WTC11 (cell line): ENCODE measurements around the gene IPO4. TPM values are rescaled to one million over a fixed set of nuclear protein-coding genes. Genes with fewer than 3 reads are reported as not detected.

ENCODE experiments used
- ATAC-seq: fragments of 200-7000 bp; cut with Tn5 transposase; 2 replicates; pipeline ENCODE4 v1.10.0; 2021; ENCODE audit warnings: mild to moderate bottlenecking, moderate library complexity
- CTCF ChIA-PET: fragments of 300-600 bp; sonication (Branson Sonifier 250); formaldehyde crosslinking; loops from one replicate; lab custom pipeline; 2021; ENCODE audit warnings: antibody characterized with exemption; lab: Charles Lee
- POLR2A ChIA-PET: fragments of 350-600 bp; sonication (Branson Sonifier 250); formaldehyde crosslinking; loops from one replicate; lab custom pipeline; 2021; ENCODE audit warnings: antibody characterized with exemption; lab: Charles Lee
- DNase-seq: peaks from one replicate; pipeline ENCODE4 v3.0.0; 2021; ENCODE audit warnings: low spot score
- H3K27ac Mint-ChIP-seq: 2 replicates; pipeline ENCODE4 v1.8.0; 2021; ENCODE audit warnings: mixed read lengths
- H3K27me3 Mint-ChIP-seq: 2 replicates; pipeline ENCODE4 v1.8.0; 2021; ENCODE audit warnings: low read depth, mild to moderate bottlenecking, moderate library complexity, mixed read lengths
- H3K36me3 Mint-ChIP-seq: 2 replicates; pipeline ENCODE4 v1.8.0; 2021; ENCODE audit warnings: mixed read lengths
- H3K4me1 Mint-ChIP-seq: 2 replicates; pipeline ENCODE4 v1.8.0; 2022; ENCODE audit warnings: mixed read lengths
- H3K4me3 Mint-ChIP-seq: 2 replicates; pipeline ENCODE4 v1.8.0; 2021; ENCODE audit warnings: mild to moderate bottlenecking, moderate library complexity, mixed read lengths
- H3K9me3 Mint-ChIP-seq: 2 replicates; pipeline ENCODE4 v1.8.0; 2021; ENCODE audit warnings: mixed read lengths
- ESRRA ChIP-seq: sonication (generic); formaldehyde crosslinking; IDR thresholded peaks from 2 replicates; pipeline ENCODE4 v1.8.1; 2022; ENCODE audit warnings: mild to moderate bottlenecking, missing genetic modification reagents, borderline replicate concordance
- ETV6 ChIP-seq: sonication (generic); formaldehyde crosslinking; IDR thresholded peaks from 2 replicates; pipeline ENCODE4 v1.8.1; 2022; ENCODE audit warnings: mild to moderate bottlenecking, missing genetic modification reagents
- NFATC4 ChIP-seq: fragments of 250-450 bp; sonication (Bioruptor Pico); IDR thresholded peaks from 2 replicates; pipeline ENCODE4 v1.9.0; 2021; ENCODE audit warnings: mild to moderate bottlenecking
- NFYB ChIP-seq: sonication (generic); formaldehyde crosslinking; conservative IDR thresholded peaks from 2 replicates; pipeline ENCODE4 v1.8.0; 2022; ENCODE audit warnings: low read depth, missing genetic modification reagents
- PRRX2 ChIP-seq: fragments of 250-450 bp; sonication (Bioruptor Pico); IDR thresholded peaks from 2 replicates; pipeline ENCODE4 v1.8.0; 2021; ENCODE audit warnings: mild to moderate bottlenecking
- SMAD4 ChIP-seq: sonication (generic); formaldehyde crosslinking; IDR thresholded peaks from 2 replicates; pipeline ENCODE4 v1.8.0; 2022; ENCODE audit warnings: mild to moderate bottlenecking, missing genetic modification reagents
- SOX15 ChIP-seq: fragments of 250-450 bp; sonication (Bioruptor Pico); IDR thresholded peaks from 2 replicates; pipeline ENCODE4 v1.9.0; 2021; ENCODE audit warnings: mild to moderate bottlenecking
- ZNF121 ChIP-seq: sonication (generic); formaldehyde crosslinking; IDR thresholded peaks from 2 replicates; pipeline ENCODE4 v1.8.0; 2023; ENCODE audit warnings: missing genetic modification reagents
- ZNF138 ChIP-seq: sonication (generic); formaldehyde crosslinking; conservative IDR thresholded peaks from 2 replicates; pipeline ENCODE4 v1.8.1; 2022; ENCODE audit warnings: mild to moderate bottlenecking, moderate library complexity, missing genetic modification reagents
- ZNF263 ChIP-seq: sonication (generic); formaldehyde crosslinking; IDR thresholded peaks from 2 replicates; pipeline ENCODE4 v1.8.1; 2022; ENCODE audit warnings: low read depth, mild to moderate bottlenecking, moderate library complexity, missing genetic modification reagents
- ZNF396 ChIP-seq: fragments of 250-450 bp; sonication (Bioruptor Pico); IDR thresholded peaks from 2 replicates; pipeline ENCODE4 v1.8.0; 2021; ENCODE audit warnings: mild to moderate bottlenecking, moderate library complexity, borderline replicate concordance
- total RNA-seq: library from RNA; stranded (reverse); gene quantifications from 3 replicates; pipeline ENCODE4 v1.2.3, GENCODE V29; 2021
- TF ChIP-seq, protein P1 (sequence below): fragments of 250-450 bp; sonication (Bioruptor Pico); conservative IDR thresholded peaks from 2 replicates; pipeline ENCODE4 v1.9.0; 2021; ENCODE audit warnings: mild to moderate bottlenecking
- TF ChIP-seq, protein P2 (sequence below): sonication (generic); formaldehyde crosslinking; conservative IDR thresholded peaks from 2 replicates; pipeline ENCODE4 v1.8.1; 2022; ENCODE audit warnings: mild to moderate bottlenecking, missing genetic modification reagents
- TF ChIP-seq, protein P3 (sequence below): sonication (generic); formaldehyde crosslinking; IDR thresholded peaks from 2 replicates; pipeline ENCODE4 v1.8.1; 2022; ENCODE audit warnings: mild to moderate bottlenecking, missing genetic modification reagents, moderate library complexity, borderline replicate concordance
- TF ChIP-seq, protein P4 (sequence below): sonication (generic); formaldehyde crosslinking; conservative IDR thresholded peaks from 2 replicates; pipeline ENCODE4 v1.8.1; 2023; ENCODE audit warnings: mild to moderate bottlenecking, low read depth, missing genetic modification reagents, moderate library complexity
- TF ChIP-seq, protein P5 (sequence below): sonication (generic); formaldehyde crosslinking; IDR thresholded peaks from 2 replicates; pipeline ENCODE4 v1.8.1; 2023; ENCODE audit warnings: mild to moderate bottlenecking, missing genetic modification reagents, moderate library complexity
- TF ChIP-seq, protein P6 (sequence below): sonication (generic); formaldehyde crosslinking; IDR thresholded peaks from 2 replicates; pipeline ENCODE4 v1.8.1; 2023; ENCODE audit warnings: mild to moderate bottlenecking, missing genetic modification reagents
- TF ChIP-seq, protein P7 (sequence below): sonication (generic); formaldehyde crosslinking; IDR thresholded peaks from 2 replicates; pipeline ENCODE4 v1.8.0; 2022; ENCODE audit warnings: mild to moderate bottlenecking, missing genetic modification reagents
- TF ChIP-seq, protein P8 (sequence below): fragments of 250-450 bp; sonication (Bioruptor Pico); IDR thresholded peaks from 2 replicates; pipeline ENCODE4 v1.8.0; 2021; ENCODE audit warnings: mild to moderate bottlenecking

The IPO4 gene
- total RNA-seq, 1 experiment from 2014 or later, result 128 TPM

DNA sequence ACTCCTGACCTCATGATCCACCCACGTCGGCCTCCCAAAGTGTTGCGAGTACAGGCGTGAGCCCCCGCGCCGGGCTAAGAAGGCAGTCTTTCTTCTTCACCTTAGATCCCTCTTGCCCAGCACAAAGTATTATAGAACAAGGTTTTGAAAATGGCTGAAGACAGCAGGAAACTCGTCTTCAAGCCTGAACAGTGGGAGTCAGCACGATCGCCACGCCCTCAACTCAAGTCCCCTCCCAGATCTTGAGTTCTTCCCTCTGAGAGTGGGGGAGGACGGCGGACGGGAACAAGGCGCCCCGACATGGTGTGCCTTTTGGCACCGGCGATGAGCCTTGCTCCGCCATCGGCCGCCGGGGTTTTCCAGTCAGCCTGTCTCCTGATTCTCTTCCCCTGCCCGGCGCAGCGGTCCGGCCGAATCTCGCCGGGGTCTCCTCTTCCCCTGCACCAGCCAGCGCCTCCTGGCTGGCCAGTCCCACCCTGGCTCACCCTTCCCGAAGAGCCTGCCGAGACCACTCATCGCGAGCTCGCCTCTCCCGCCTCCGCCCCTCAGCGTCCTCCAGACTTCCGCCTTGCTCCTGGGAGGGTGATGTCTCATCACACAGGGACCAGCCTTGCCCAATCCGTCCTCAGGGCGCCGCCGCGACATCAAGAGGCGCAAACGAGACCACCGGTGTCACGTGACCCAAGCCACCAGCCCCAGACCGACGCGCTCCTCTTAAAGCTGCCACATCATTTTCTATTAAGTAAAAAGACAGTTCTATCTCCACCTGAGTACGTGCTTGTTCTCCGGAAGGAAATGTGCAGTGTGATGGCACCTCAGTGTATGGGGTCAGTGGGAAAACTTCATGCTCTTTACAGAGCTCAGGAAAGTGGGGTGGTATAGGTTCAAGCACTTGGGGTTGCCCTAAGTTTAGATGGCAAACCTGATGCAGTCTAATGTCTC is 24.6 kb upstream of the IPO4 start, which contains the start of gene CHMP4A (continued):
- TF ChIP-seq, protein P1, sequence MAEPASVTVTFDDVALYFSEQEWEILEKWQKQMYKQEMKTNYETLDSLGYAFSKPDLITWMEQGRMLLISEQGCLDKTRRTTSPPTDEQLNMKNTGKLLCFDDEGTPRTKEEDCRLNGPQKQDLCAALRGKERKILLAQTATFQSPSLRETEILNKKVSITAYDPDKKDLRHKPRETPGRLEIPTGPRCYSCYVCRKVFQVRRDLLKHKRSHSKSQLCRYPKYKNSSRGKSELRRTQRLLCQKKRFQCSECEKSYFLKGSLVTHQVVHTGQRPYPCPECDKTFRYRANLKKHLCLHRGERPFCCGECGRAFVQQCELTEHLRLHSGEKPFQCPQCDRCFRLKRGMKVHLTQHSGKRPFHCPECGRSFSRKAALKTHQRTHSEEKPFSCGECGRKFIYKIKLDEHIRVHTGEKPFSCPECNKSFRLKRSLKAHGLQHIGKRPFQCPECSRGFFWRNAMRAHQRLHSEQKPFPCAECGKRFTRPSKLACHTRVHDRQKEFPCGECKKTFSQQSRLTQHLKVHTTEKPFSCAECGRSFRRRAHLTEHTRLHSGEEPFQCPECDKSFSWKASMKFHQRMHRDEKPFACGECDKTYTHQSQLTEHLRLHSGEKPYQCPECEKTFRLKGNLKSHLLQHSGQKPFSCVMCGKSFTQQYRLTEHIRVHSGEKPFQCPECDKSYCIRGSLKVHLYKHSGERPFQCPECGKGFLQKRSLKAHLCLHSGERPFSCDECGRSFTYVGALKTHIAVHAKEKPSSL (CRISPR knock-in tag), result no peak
- TF ChIP-seq ZNF121 (CRISPR knock-in tag), result no peak
- 0 out of 2 replicates have a peak, but pooled peaks have one; percentile 66 for TF ChIP-seq NFATC4 (CRISPR knock-in tag)
- TF ChIP-seq, protein P2, sequence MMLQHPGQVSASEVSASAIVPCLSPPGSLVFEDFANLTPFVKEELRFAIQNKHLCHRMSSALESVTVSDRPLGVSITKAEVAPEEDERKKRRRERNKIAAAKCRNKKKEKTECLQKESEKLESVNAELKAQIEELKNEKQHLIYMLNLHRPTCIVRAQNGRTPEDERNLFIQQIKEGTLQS (CRISPR knock-in tag), result no peak
- TF ChIP-seq SMAD4, result no peak
- no peak for TF ChIP-seq SOX15 (CRISPR knock-in tag)

DNA sequence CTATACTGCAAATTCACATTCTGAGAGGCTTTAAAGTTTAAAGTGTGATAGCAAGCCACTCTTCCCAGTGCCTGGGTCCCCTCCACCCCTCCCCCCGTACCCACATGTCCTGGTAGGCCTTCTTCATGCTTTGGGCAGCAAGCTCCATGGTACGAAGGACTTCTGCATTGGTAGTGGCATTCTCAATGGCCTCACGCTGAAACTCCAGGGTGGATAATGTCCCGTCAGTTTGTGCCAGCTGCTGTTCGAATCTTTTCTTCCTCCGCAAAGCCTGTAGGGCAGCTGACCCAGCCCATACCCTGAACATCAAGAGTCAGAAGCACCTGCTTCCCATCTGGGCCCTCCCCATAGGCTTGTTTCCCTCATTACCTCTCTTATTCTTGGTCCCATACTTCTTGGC is 22.7 kb upstream of the IPO4 start:
- Mint-ChIP-seq H3K27me3 (no peaks in the 10 kb centered on the region; the same call in 1 of the 2 replicates), H3K27ac (peak overlapping the region; percentile 60), H3K4me3 (peak overlapping the region; percentile 96; the same call in 1 of the 2 replicates), H3K9me3 (no peaks in the 10 kb centered on the region), H3K4me1 (peaks cover 22% of the 10 kb centered on the region), H3K36me3 (peaks cover 45% of the 10 kb centered on the region)
- ATAC-seq (no peak), DNase-seq (no peak)
- ChIA-PET POLR2A (interaction anchor here (1.6 kb wide), 1 partner anchor 16 kb away, joined by 4 read pairs; the partner anchor contains the start of gene TM9SF1), CTCF (no interaction called here)
- TF ChIP-seq, protein P3, sequence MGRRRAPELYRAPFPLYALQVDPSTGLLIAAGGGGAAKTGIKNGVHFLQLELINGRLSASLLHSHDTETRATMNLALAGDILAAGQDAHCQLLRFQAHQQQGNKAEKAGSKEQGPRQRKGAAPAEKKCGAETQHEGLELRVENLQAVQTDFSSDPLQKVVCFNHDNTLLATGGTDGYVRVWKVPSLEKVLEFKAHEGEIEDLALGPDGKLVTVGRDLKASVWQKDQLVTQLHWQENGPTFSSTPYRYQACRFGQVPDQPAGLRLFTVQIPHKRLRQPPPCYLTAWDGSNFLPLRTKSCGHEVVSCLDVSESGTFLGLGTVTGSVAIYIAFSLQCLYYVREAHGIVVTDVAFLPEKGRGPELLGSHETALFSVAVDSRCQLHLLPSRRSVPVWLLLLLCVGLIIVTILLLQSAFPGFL (CRISPR knock-in tag), result no peak
- TF ChIP-seq, protein P4, sequence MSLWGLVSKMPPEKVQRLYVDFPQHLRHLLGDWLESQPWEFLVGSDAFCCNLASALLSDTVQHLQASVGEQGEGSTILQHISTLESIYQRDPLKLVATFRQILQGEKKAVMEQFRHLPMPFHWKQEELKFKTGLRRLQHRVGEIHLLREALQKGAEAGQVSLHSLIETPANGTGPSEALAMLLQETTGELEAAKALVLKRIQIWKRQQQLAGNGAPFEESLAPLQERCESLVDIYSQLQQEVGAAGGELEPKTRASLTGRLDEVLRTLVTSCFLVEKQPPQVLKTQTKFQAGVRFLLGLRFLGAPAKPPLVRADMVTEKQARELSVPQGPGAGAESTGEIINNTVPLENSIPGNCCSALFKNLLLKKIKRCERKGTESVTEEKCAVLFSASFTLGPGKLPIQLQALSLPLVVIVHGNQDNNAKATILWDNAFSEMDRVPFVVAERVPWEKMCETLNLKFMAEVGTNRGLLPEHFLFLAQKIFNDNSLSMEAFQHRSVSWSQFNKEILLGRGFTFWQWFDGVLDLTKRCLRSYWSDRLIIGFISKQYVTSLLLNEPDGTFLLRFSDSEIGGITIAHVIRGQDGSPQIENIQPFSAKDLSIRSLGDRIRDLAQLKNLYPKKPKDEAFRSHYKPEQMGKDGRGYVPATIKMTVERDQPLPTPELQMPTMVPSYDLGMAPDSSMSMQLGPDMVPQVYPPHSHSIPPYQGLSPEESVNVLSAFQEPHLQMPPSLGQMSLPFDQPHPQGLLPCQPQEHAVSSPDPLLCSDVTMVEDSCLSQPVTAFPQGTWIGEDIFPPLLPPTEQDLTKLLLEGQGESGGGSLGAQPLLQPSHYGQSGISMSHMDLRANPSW (CRISPR knock-in tag), result no peak
- TF ChIP-seq ETV6, result no peak
- TF ChIP-seq ZNF263 (CRISPR knock-in tag), result no peak
- no peak for TF ChIP-seq ZNF396 (CRISPR knock-in tag)
- no peak for TF ChIP-seq NFYB (CRISPR knock-in tag)
- TF ChIP-seq, protein P5, sequence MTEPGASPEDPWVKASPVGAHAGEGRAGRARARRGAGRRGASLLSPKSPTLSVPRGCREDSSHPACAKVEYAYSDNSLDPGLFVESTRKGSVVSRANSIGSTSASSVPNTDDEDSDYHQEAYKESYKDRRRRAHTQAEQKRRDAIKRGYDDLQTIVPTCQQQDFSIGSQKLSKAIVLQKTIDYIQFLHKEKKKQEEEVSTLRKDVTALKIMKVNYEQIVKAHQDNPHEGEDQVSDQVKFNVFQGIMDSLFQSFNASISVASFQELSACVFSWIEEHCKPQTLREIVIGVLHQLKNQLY, result no peak
- TF ChIP-seq ZNF138 (CRISPR knock-in tag), result no peak
- no peak for TF ChIP-seq PRRX2 (CRISPR knock-in tag)
- TF ChIP-seq, protein P6, sequence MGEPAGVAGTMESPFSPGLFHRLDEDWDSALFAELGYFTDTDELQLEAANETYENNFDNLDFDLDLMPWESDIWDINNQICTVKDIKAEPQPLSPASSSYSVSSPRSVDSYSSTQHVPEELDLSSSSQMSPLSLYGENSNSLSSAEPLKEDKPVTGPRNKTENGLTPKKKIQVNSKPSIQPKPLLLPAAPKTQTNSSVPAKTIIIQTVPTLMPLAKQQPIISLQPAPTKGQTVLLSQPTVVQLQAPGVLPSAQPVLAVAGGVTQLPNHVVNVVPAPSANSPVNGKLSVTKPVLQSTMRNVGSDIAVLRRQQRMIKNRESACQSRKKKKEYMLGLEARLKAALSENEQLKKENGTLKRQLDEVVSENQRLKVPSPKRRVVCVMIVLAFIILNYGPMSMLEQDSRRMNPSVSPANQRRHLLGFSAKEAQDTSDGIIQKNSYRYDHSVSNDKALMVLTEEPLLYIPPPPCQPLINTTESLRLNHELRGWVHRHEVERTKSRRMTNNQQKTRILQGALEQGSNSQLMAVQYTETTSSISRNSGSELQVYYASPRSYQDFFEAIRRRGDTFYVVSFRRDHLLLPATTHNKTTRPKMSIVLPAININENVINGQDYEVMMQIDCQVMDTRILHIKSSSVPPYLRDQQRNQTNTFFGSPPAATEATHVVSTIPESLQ, result no peak
- TF ChIP-seq ESRRA (CRISPR knock-in tag), result no peak
- TF ChIP-seq, protein P7, sequence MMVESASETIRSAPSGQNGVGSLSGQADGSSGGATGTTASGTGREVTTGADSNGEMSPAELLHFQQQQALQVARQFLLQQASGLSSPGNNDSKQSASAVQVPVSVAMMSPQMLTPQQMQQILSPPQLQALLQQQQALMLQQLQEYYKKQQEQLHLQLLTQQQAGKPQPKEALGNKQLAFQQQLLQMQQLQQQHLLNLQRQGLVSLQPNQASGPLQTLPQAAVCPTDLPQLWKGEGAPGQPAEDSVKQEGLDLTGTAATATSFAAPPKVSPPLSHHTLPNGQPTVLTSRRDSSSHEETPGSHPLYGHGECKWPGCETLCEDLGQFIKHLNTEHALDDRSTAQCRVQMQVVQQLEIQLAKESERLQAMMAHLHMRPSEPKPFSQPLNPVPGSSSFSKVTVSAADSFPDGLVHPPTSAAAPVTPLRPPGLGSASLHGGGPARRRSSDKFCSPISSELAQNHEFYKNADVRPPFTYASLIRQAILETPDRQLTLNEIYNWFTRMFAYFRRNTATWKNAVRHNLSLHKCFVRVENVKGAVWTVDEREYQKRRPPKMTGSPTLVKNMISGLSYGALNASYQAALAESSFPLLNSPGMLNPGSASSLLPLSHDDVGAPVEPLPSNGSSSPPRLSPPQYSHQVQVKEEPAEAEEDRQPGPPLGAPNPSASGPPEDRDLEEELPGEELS (CRISPR knock-in tag), result no peak
- TF ChIP-seq, protein P8, sequence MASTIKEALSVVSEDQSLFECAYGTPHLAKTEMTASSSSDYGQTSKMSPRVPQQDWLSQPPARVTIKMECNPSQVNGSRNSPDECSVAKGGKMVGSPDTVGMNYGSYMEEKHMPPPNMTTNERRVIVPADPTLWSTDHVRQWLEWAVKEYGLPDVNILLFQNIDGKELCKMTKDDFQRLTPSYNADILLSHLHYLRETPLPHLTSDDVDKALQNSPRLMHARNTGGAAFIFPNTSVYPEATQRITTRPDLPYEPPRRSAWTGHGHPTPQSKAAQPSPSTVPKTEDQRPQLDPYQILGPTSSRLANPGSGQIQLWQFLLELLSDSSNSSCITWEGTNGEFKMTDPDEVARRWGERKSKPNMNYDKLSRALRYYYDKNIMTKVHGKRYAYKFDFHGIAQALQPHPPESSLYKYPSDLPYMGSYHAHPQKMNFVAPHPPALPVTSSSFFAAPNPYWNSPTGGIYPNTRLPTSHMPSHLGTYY (CRISPR knock-in tag), result no peak
